ENCODE measurements around the gene ATG5.

ATG5 gene

DNA sequence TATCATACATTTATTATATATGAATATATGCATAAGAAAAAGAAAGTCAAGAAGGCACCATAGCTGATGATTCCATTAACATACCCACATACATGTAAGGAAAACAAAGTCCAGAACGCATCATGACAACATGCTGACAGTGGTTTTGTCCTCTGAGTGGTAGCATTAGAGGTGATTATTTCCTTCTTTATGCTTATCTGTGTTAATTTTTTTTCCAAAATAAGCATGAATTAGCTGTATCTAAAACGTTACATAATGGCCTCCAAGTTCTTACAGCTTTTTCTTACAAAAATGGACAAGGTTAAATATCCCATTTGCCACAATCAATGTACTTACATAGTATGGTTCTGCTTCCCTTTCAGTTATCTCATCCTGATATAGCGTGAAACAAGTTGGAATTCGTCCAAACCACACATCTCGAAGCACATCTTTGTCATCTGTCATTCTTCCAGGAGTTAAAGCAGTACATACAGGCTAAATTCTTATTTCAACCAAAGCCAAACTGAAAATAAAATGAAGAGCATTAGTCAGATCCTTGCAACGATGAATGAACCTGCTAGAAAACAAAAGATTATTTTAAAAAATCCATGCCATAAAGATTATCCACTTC, 9.7 kb downstream of the ATG5 start:
- Histone ChIP-seq H2AFZ (ENCODE audit: low read length) (no peak overlapping the region), H3K4me2 (ENCODE audit: low read depth, low read length, poor library complexity, severe bottlenecking) (peak overlapping the region; percentile 94), H3K9ac (ENCODE audit: low read depth, low read length, poor library complexity, severe bottlenecking) (no peak overlapping the region), H3K9me2 (replicated peaks; ENCODE audit: low read depth, low read length) (no peaks in the 10 kb centered on the region), H3K9me3 (ENCODE audit: insufficient read depth, low read depth, low read length) (no peaks in the 10 kb centered on the region), H3K4me1 (ENCODE audit: insufficient read depth, low read length, poor library complexity, severe bottlenecking) (peaks cover 65% of the 10 kb centered on the region), H3K79me2 (ENCODE audit: insufficient read depth, low read length) (peaks cover 85% of the 10 kb centered on the region), H3K36me3 (ENCODE audit: insufficient read depth, low read length) (peaks cover 27% of the 10 kb centered on the region), H4K20me1 (ENCODE audit: insufficient read depth, low read length, poor library complexity, severe bottlenecking) (peaks cover 52% of the 10 kb centered on the region), H3K27me3 (ENCODE audit: insufficient read depth, low read length, poor library complexity, severe bottlenecking) (no peaks in the 10 kb centered on the region), H3F3A (ENCODE audit: low read depth) (no peaks in the 10 kb centered on the region), H3K4me3 (ENCODE audit: low read length, poor library complexity, severe bottlenecking) (no peak overlapping the region)
- TF ChIP-seq, protein P1, sequence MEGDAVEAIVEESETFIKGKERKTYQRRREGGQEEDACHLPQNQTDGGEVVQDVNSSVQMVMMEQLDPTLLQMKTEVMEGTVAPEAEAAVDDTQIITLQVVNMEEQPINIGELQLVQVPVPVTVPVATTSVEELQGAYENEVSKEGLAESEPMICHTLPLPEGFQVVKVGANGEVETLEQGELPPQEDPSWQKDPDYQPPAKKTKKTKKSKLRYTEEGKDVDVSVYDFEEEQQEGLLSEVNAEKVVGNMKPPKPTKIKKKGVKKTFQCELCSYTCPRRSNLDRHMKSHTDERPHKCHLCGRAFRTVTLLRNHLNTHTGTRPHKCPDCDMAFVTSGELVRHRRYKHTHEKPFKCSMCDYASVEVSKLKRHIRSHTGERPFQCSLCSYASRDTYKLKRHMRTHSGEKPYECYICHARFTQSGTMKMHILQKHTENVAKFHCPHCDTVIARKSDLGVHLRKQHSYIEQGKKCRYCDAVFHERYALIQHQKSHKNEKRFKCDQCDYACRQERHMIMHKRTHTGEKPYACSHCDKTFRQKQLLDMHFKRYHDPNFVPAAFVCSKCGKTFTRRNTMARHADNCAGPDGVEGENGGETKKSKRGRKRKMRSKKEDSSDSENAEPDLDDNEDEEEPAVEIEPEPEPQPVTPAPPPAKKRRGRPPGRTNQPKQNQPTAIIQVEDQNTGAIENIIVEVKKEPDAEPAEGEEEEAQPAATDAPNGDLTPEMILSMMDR (conservative IDR thresholded peaks at IDR 0.05; ENCODE audit: low read length), result no peak
- TF ChIP-seq EZH2phosphoT487 (IDR thresholded peaks at IDR 0.05; ENCODE audit: borderline replicate concordance), result no peak

DNA sequence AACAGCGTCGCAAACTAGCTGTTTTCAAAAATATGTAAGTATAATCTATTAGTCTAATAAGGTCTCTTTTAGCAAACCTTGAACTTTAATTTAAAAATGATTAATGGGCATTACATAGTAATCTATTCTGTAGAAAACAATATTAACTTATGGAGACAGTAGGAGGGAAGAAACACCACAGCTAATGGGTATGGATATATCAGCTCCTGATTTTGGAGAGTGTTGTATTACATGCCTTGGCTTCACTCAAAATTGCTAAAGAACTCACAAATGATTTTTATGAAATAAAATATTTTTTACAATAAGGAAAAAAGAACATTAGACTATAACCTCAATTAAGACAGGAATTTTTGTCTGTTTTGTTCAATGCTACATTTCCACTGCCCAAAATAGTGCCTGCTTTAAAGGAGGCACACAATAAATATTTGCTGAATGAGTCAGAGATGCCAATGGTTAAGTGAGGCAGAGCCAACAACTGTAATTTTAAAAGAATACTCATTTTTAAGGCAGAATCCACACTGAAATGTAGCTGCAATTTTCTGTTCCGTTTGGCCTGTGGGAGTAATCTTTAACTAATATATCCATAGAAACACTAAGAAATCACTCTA, 15.7 kb downstream of the ATG5 start:
- Histone ChIP-seq H3K79me2 (ENCODE audit: insufficient read depth, low read length) (peaks cover 62% of the 10 kb centered on the region), H3K4me3 (ENCODE audit: low read length, poor library complexity, severe bottlenecking) (no peak overlapping the region)

DNA sequence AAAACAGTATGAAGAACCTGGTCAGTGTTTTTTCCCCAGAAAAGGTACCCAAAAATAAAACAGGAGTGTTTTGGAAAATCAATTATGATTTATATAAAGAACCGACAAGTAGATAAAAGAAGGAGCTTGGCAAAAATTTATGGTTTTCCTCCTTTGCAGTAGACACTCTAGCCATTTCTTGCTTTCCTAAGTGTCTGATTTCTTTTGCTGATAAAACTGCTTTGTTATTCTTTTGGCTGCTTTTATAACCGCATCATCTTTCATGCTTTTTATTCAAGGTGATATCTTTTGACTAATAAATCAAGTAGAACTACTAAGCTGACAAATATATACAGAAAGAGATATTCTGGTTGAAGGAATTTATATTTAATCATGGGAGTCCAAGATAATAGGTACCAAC, 16.6 kb downstream of the ATG5 start:
- Histone ChIP-seq H3K27me3 (ENCODE audit: insufficient read depth, low read length, poor library complexity, severe bottlenecking) (no peaks in the 10 kb centered on the region), H3K9me2 (replicated peaks; ENCODE audit: low read depth, low read length) (no peaks in the 10 kb centered on the region), H3K36me3 (ENCODE audit: insufficient read depth, low read length) (peaks cover 29% of the 10 kb centered on the region), H2AFZ (ENCODE audit: low read length) (no peak overlapping the region), H3K79me2 (ENCODE audit: insufficient read depth, low read length) (peaks cover 61% of the 10 kb centered on the region), H3K4me2 (ENCODE audit: low read depth, low read length, poor library complexity, severe bottlenecking) (no peak overlapping the region), H3K9me3 (ENCODE audit: insufficient read depth, low read depth, low read length) (no peaks in the 10 kb centered on the region), H3K4me3 (ENCODE audit: low read length, poor library complexity, severe bottlenecking) (no peak overlapping the region), H3F3A (ENCODE audit: low read depth) (no peaks in the 10 kb centered on the region), H3K4me1 (ENCODE audit: insufficient read depth, low read length, poor library complexity, severe bottlenecking) (peaks cover 34% of the 10 kb centered on the region), H3K9ac (ENCODE audit: low read depth, low read length, poor library complexity, severe bottlenecking) (no peak overlapping the region), H4K20me1 (ENCODE audit: insufficient read depth, low read length, poor library complexity, severe bottlenecking) (peaks cover 26% of the 10 kb centered on the region)
- TF ChIP-seq, protein P1 (conservative IDR thresholded peaks at IDR 0.05; ENCODE audit: low read length), result no peak

More for the DNA sequence above, 15.7 kb downstream of the ATG5 start:
- Histone ChIP-seq H3K27me3 (ENCODE audit: insufficient read depth, low read length, poor library complexity, severe bottlenecking) (no peaks in the 10 kb centered on the region), H3K9me2 (replicated peaks; ENCODE audit: low read depth, low read length) (no peaks in the 10 kb centered on the region), H3K4me1 (ENCODE audit: insufficient read depth, low read length, poor library complexity, severe bottlenecking) (peaks cover 34% of the 10 kb centered on the region), H4K20me1 (ENCODE audit: insufficient read depth, low read length, poor library complexity, severe bottlenecking) (peaks cover 26% of the 10 kb centered on the region), H3F3A (ENCODE audit: low read depth) (no peaks in the 10 kb centered on the region), H3K9me3 (ENCODE audit: insufficient read depth, low read depth, low read length) (no peaks in the 10 kb centered on the region), H2AFZ (ENCODE audit: low read length) (no peak overlapping the region), H3K4me2 (ENCODE audit: low read depth, low read length, poor library complexity, severe bottlenecking) (no peak overlapping the region), H3K36me3 (ENCODE audit: insufficient read depth, low read length) (peaks cover 33% of the 10 kb centered on the region), H3K9ac (ENCODE audit: low read depth, low read length, poor library complexity, severe bottlenecking) (no peak overlapping the region)
- no peak for TF ChIP-seq EZH2phosphoT487 (IDR thresholded peaks at IDR 0.05; ENCODE audit: borderline replicate concordance)
- TF ChIP-seq, protein P1 (conservative IDR thresholded peaks at IDR 0.05; ENCODE audit: low read length), result no peak

Data from Loucy (cell line).